Kidney epithelial cell (primary cell): ENCODE data around the gene IGLL5. TPM values are rescaled to one million over a fixed set of nuclear protein-coding genes. Genes with fewer than 3 reads are reported as not detected.

Source experiments
- DNase-seq: peaks from one replicate; pipeline ENCODE4 v3.0.0-alpha.2; 2010; ENCODE audit warnings: low read depth
- H3K27me3 ChIP-seq: 2 replicates; pipeline ENCODE4 v1.6.0; 2011; ENCODE audit warnings: low read length; ENCODE audit not compliant: control insufficient read depth, insufficient read depth
- H3K36me3 ChIP-seq: 2 replicates; pipeline ENCODE4 v1.5.1; 2011; ENCODE audit warnings: low read length; ENCODE audit not compliant: control insufficient read depth, insufficient read depth
- H3K4me3 ChIP-seq: 2 replicates; pipeline ENCODE4 v1.5.1; 2011; ENCODE audit warnings: low read depth, mild to moderate bottlenecking, control low read depth, low read length
- CTCF ChIP-seq: IDR thresholded peaks from 2 replicates; pipeline ENCODE4 v1.5.1; 2011; ENCODE audit warnings: mild to moderate bottlenecking, moderate library complexity, low read length, control low read depth, inconsistent platforms; ENCODE audit not compliant: insufficient read depth, poor library complexity, severe bottlenecking
- total RNA-seq: library from RNA; depleted of rRNA; stranded (reverse); fragments of >200 nt; gene quantifications from 2 replicates; pipeline ENCODE4 v1.2.3, GENCODE V29; 2015

IGLL5 gene
- total RNA-seq, 1 donor from 2014 or later = not detected

GRCh38 chr22:22912135-22912987 lies 24.7 kb downstream of the IGLL5 start:
- no peak for DNase-seq
- no peak for TF ChIP-seq CTCF
- no peaks in the 10 kb centered on the region for H3K36me3 ChIP-seq
- no peak overlapping the region for H3K4me3 ChIP-seq
- H3K27me3 ChIP-seq = no peaks in the 10 kb centered on the region

DNA sequence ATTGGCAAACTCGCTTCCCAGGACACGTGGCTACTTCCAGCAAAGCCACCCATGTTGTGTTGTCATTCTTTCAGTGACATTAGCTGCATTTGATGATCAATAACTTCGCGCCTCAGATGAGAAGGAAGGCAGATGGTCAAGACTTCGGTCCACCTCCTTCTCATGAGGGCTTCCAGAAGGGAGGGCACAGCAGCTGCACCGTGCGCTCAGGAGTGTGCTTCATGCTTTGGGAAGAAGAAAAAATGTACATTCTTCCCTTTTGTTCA lies 25.3 kb downstream of the IGLL5 start:
- Histone ChIP-seq H3K36me3 (no peaks in the 10 kb centered on the region), H3K4me3 (no peak overlapping the region), H3K27me3 (no peaks in the 10 kb centered on the region)
- DNase-seq = no peak
- TF ChIP-seq CTCF = no peak

DNA sequence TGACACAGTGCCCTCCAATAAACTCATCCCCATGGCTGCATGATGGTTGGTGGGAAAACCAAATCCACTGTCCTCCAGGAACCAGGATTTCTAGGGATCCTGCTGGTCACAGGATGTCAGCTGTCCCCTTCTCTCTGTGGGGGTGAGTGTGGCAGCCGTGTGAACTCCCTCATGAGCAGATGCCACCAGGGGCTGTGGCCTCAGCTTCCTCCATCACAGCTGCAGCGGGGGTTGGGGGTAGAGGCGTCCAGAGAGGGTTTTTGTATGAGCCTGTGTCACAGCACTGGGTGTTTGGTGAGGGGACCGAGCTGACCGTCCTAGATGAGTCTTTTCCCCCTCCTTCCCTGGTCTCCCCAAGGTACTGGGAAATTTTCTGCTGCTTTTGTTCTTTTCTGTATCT lies 26.4 kb downstream of the IGLL5 start:
- H3K4me3 ChIP-seq = no peak overlapping the region
- H3K27me3 ChIP-seq = no peaks in the 10 kb centered on the region
- no peak for DNase-seq
- no peaks in the 10 kb centered on the region for H3K36me3 ChIP-seq
- no peak for TF ChIP-seq CTCF

GRCh38 chr22:22914726-22915669 lies 27.4 kb downstream of the IGLL5 start:
- Histone ChIP-seq H3K27me3 (no peaks in the 10 kb centered on the region), H3K4me3 (no peak overlapping the region), H3K36me3 (no peaks in the 10 kb centered on the region)
- no peak for TF ChIP-seq CTCF
- DNase-seq = no peak

GRCh38 chr22:22915670-22916035 lies 28.0 kb downstream of the IGLL5 start:
- no peak for TF ChIP-seq CTCF

More at GRCh38 chr22:22915670-22916035, 28.0 kb downstream of the IGLL5 start:
- no peak for DNase-seq
- no peak overlapping the region for H3K4me3 ChIP-seq
- no peaks in the 10 kb centered on the region for H3K36me3 ChIP-seq
- H3K27me3 ChIP-seq = no peaks in the 10 kb centered on the region
